Endothelial cell of umbilical vein (primary cell): ENCODE data around the gene AMN1.

Experiments
- CTCF ChIP-seq, 2 donors: IDR thresholded peaks; 1 replicate in 1 of 2; 2 replicates in 1 of 2; pipeline ENCODE4 v1.5.1; 2011; ENCODE audit warnings: low read length in 2 of 2, mild to moderate bottlenecking in 2 of 2, moderate library complexity in 2 of 2, control low read depth in 1 of 2, inconsistent platforms in 1 of 2, low read depth in 1 of 2; ENCODE audit not compliant: insufficient read depth in 1 of 2; ENCODE audit errors: extremely low read depth in 1 of 2
- EZH2 ChIP-seq: IDR thresholded peaks from 2 replicates; pipeline ENCODE4 v1.6.1; 2012; ENCODE audit warnings: borderline replicate concordance, low read depth, mild to moderate bottlenecking, moderate library complexity, low read length, inconsistent platforms; ENCODE audit not compliant: severe bottlenecking
- FOS ChIP-seq: IDR thresholded peaks from 2 replicates; pipeline ENCODE4 v1.6.1; 2011; ENCODE audit warnings: mild to moderate bottlenecking, low read length, moderate library complexity, borderline replicate concordance; ENCODE audit not compliant: insufficient read depth
- JUN ChIP-seq: IDR thresholded peaks from 2 replicates; pipeline ENCODE4 v1.6.1; 2011; ENCODE audit warnings: borderline replicate concordance, low read depth; ENCODE audit not compliant: insufficient read length, insufficient read depth
- MAX ChIP-seq: IDR thresholded peaks from 2 replicates; pipeline ENCODE4 v1.6.1; 2011; ENCODE audit not compliant: insufficient read depth, insufficient read length
- MYC ChIP-seq: IDR thresholded peaks from one replicate; pipeline ENCODE4 v1.6.1; 2011; ENCODE audit warnings: mild to moderate bottlenecking, low read depth, low read length
- POLR2A ChIP-seq: IDR thresholded peaks from 2 replicates; pipeline ENCODE4 v1.6.1; 2012; ENCODE audit warnings: low read depth, mild to moderate bottlenecking, control low read depth, low read length
- POLR2AphosphoS5 ChIP-seq: IDR thresholded peaks from 2 replicates; pipeline ENCODE4 v1.6.1; 2012; ENCODE audit warnings: low read depth, mild to moderate bottlenecking, control low read depth, low read length, moderate library complexity; ENCODE audit not compliant: insufficient read depth

GRCh38 chr12:31715283-31715825 lies 13.5 kb downstream of the AMN1 start:
- no peak for TF ChIP-seq CTCF (IDR thresholded peaks at IDR 0.05; ENCODE audit: extremely low read depth in 1 of 2, insufficient read depth in 1 of 2, low read depth in 1 of 2, low read length in 2 of 2)
- peak; percentile 56 for TF ChIP-seq POLR2A
- peak; percentile 47 for TF ChIP-seq POLR2AphosphoS5
- TF ChIP-seq EZH2 = no peak
- no peak for TF ChIP-seq MYC
- peak; percentile 47 for TF ChIP-seq JUN
- TF ChIP-seq MAX = no peak
- peak; percentile 54 for TF ChIP-seq FOS
